HG02852 (cell line): ENCODE measurements around the gene KAT8.
"Not testable (repeated sequence)": the region's sequence is repeated elsewhere in the genome, so short reads cannot be mapped to it uniquely, and the experiment has no call there.

Experiments
- ATAC-seq: cut with Tn5 transposase; IDR thresholded peaks from one replicate; pipeline ENCODE4 v1.9.1; 2021; ENCODE audit warnings: mild to moderate bottlenecking, moderate library complexity; ENCODE audit not compliant: unreplicated experiment

Gene KAT8

GRCh38 chr16:31144418-31144817, 27.0 kb downstream of the KAT8 start:
- ATAC-seq: not testable (repeated sequence)

GRCh38 chr16:31145398-31145990, 28.0 kb downstream of the KAT8 start:
- ATAC-seq: no peak

GRCh38 chr16:31147574-31147973, 30.1 kb downstream of the KAT8 start:
- no peak for ATAC-seq

- no peak for ATAC-seq
Observed at GRCh38 chr16:31148281-31148728, 30.8 kb downstream of the KAT8 start.

GRCh38 chr16:31148896-31149295, 31.4 kb downstream of the KAT8 start:
- ATAC-seq: no peak

- ATAC-seq: no peak
Observed at GRCh38 chr16:31149332-31149731, 31.9 kb downstream of the KAT8 start.

- ATAC-seq: no peak
Observed at GRCh38 chr16:31149894-31150890, 32.7 kb downstream of the KAT8 start, which contains the start of gene PRSS36. Gene PRSS36, minus strand, starts transcription at chr16:31150066. Its CDS starts 31 bp downstream, at chr16:31150035.

GRCh38 chr16:31150976-31151375, 33.5 kb downstream of the KAT8 start:
- not testable (repeated sequence) for ATAC-seq

GRCh38 chr16:31157136-31157535, 39.7 kb downstream of the KAT8 start:
- ATAC-seq: no peak

GRCh38 chr16:31167315-31167714, 49.9 kb downstream of the KAT8 start:
- ATAC-seq: no peak

GRCh38 chr16:31168848-31169247, 51.4 kb downstream of the KAT8 start:
- ATAC-seq: no peak

- not testable (repeated sequence) for ATAC-seq
Observed at GRCh38 chr16:31170048-31170447, 52.6 kb downstream of the KAT8 start.

- ATAC-seq: no peak
Observed at GRCh38 chr16:31177136-31177535, 59.7 kb downstream of the KAT8 start.

GRCh38 chr16:31179219-31179746, 61.8 kb downstream of the KAT8 start:
- ATAC-seq: no peak

GRCh38 chr16:31179747-31180459, 62.4 kb downstream of the KAT8 start, which contains the start of gene FUS:
Gene FUS, plus strand, starts transcription at chr16:31180139. Its CDS starts 76 bp downstream, at chr16:31180215.
- peak; percentile 57 for ATAC-seq
